ENCODE results near the gene NAA35.
A peak's percentile ranks its signal among the peaks of the same experiment; 100 is the strongest.
"Not testable (repeated sequence)": the region's sequence is repeated elsewhere in the genome, so short reads cannot be mapped to it uniquely, and the experiment has no call there.

Gene NAA35

DNA sequence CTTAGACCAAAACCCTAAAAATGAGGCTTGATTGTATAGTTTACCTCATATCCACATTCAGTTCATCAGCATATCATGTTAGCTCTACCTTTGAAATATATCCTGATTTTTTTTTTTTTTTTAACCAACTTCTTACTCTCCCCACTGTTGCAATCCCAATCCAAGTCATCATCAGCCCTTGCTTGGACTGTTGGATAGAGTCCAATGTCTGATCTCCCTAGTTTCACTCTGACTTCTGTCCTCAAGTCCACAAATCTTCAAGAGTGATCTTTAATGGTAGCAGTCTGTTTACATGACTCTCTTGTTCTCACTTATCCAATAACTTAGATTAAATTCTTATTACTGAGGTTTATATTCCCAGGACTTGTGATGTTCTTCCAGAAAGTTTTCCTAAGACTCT is 30.8 kb downstream of the NAA35 start (continued):
- TF ChIP-seq, protein P1, sequence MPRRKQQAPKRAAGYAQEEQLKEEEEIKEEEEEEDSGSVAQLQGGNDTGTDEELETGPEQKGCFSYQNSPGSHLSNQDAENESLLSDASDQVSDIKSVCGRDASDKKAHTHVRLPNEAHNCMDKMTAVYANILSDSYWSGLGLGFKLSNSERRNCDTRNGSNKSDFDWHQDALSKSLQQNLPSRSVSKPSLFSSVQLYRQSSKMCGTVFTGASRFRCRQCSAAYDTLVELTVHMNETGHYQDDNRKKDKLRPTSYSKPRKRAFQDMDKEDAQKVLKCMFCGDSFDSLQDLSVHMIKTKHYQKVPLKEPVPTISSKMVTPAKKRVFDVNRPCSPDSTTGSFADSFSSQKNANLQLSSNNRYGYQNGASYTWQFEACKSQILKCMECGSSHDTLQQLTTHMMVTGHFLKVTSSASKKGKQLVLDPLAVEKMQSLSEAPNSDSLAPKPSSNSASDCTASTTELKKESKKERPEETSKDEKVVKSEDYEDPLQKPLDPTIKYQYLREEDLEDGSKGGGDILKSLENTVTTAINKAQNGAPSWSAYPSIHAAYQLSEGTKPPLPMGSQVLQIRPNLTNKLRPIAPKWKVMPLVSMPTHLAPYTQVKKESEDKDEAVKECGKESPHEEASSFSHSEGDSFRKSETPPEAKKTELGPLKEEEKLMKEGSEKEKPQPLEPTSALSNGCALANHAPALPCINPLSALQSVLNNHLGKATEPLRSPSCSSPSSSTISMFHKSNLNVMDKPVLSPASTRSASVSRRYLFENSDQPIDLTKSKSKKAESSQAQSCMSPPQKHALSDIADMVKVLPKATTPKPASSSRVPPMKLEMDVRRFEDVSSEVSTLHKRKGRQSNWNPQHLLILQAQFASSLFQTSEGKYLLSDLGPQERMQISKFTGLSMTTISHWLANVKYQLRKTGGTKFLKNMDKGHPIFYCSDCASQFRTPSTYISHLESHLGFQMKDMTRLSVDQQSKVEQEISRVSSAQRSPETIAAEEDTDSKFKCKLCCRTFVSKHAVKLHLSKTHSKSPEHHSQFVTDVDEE (CRISPR knock-in tag; IDR thresholded peaks at IDR 0.05), result no peak

DNA sequence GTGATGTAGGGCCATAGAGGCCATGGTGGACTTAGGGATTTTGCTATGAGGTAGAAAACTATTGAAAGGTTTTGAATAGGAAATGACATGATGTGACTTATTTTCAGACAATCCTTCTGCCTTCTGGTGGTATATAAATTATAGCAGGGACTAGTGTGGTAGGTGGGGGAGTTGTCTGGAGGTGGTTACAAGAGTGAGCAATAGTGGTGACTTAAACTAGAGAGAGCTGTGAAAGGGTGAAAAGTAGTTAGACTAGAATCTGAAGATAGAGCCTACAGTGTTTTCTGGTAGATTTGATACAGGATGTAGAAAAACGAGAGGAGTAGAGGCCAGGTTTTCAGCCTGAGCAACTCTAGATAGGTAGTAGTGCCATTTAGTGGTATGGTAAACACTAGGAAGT is 32.3 kb downstream of the NAA35 start:
- ATAC-seq, result no peak

DNA sequence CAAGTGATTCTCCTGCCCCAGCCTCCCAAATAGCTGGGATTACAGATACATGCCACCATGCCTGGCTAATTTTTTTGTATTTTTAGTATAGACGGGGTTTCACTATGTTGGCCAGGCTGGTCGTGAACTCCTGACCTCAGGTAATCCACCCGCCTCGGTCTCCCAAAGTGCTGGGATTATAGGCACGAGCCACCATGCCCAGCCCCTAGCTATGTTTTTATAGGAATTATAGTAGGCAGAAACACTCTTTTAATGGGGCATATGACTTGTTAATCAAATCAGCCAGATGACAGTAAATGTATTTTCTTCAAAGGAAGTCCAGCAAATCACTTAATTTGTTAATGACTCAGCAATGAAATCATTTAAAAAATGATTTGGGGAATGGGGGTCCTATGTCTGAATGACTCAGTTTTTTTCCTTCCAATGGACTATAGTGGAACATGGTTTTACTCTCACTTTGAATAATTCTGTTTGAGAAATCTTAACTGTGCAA is 33.2 kb downstream of the NAA35 start:
- ATAC-seq, result not testable (repeated sequence)
- TF ChIP-seq, protein P1 (CRISPR knock-in tag; IDR thresholded peaks at IDR 0.05), result peak; percentile 27; the same call in 1 of the 2 replicates
- TF ChIP-seq TCF4 (CRISPR knock-in tag; IDR thresholded peaks at IDR 0.05; ENCODE audit: borderline replicate concordance) (peak; percentile 81), ISL1 (CRISPR knock-in tag; IDR thresholded peaks at IDR 0.05) (peak; percentile 93), ESRRG (CRISPR knock-in tag; IDR thresholded peaks at IDR 0.05) (peak; percentile 53; the same call in 1 of the 2 replicates), BACH2 (CRISPR knock-in tag; IDR thresholded peaks at IDR 0.05; ENCODE audit: borderline replicate concordance) (peak; percentile 82; the same call in 1 of the 2 replicates)
- TF ChIP-seq, protein P2, sequence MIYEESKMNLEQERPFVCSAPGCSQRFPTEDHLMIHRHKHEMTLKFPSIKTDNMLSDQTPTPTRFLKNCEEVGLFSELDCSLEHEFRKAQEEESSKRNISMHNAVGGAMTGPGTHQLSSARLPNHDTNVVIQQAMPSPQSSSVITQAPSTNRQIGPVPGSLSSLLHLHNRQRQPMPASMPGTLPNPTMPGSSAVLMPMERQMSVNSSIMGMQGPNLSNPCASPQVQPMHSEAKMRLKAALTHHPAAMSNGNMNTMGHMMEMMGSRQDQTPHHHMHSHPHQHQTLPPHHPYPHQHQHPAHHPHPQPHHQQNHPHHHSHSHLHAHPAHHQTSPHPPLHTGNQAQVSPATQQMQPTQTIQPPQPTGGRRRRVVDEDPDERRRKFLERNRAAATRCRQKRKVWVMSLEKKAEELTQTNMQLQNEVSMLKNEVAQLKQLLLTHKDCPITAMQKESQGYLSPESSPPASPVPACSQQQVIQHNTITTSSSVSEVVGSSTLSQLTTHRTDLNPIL (CRISPR knock-in tag; IDR thresholded peaks at IDR 0.05; ENCODE audit: low read depth), result peak; percentile 77; the same call in 1 of the 2 replicates

More for the DNA sequence above, 32.3 kb downstream of the NAA35 start:
- TF ChIP-seq PPARA (CRISPR knock-in tag; IDR thresholded peaks at IDR 0.05; ENCODE audit: borderline replicate concordance), result no peak
- TF ChIP-seq ZNF70 (CRISPR knock-in tag; IDR thresholded peaks at IDR 0.05), result no peak
- TF ChIP-seq ZNF8 (CRISPR knock-in tag; IDR thresholded peaks at IDR 0.05), result no peak
- TF ChIP-seq SNAI2 (CRISPR knock-in tag; IDR thresholded peaks at IDR 0.05), result no peak
- TF ChIP-seq ZFP3 (CRISPR knock-in tag; IDR thresholded peaks at IDR 0.05), result no peak
- no peak for TF ChIP-seq RARB (CRISPR knock-in tag; IDR thresholded peaks at IDR 0.05)
- TF ChIP-seq, protein P3, sequence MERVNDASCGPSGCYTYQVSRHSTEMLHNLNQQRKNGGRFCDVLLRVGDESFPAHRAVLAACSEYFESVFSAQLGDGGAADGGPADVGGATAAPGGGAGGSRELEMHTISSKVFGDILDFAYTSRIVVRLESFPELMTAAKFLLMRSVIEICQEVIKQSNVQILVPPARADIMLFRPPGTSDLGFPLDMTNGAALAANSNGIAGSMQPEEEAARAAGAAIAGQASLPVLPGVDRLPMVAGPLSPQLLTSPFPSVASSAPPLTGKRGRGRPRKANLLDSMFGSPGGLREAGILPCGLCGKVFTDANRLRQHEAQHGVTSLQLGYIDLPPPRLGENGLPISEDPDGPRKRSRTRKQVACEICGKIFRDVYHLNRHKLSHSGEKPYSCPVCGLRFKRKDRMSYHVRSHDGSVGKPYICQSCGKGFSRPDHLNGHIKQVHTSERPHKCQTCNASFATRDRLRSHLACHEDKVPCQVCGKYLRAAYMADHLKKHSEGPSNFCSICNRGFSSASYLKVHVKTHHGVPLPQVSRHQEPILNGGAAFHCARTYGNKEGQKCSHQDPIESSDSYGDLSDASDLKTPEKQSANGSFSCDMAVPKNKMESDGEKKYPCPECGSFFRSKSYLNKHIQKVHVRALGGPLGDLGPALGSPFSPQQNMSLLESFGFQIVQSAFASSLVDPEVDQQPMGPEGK (CRISPR knock-in tag; IDR thresholded peaks at IDR 0.05; ENCODE audit: borderline replicate concordance), result no peak
- no peak for TF ChIP-seq ZNF565 (CRISPR knock-in tag; conservative IDR thresholded peaks at IDR 0.05; ENCODE audit: low read depth)
- TF ChIP-seq, protein P1 (CRISPR knock-in tag; IDR thresholded peaks at IDR 0.05), result no peak
- TF ChIP-seq OSR1 (CRISPR knock-in tag; IDR thresholded peaks at IDR 0.05), result no peak

DNA sequence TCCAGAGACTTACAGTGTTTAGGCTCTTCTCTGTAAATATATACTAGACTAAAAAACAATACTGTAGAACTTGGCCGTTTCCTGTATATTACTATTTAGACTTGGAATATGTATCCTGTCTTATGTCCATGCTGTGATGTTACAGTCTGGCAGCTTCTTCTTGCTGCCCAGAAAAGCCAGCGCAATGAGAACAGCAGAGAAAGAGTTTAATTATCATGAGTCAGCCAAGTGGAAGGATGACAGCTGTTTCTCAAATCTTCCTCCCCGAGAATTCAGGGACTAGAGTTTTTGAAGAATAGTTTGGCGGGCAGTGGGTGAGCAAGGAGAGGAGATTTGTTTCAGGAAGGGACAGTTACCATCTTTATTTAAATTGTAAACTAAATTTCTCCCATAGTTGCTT is 37.5 kb downstream of the NAA35 start:
- 0 out of 2 replicates have a peak, but pooled peaks have one; percentile 18 for TF ChIP-seq ZFP3 (CRISPR knock-in tag; IDR thresholded peaks at IDR 0.05)
- no peak for TF ChIP-seq TCF4 (CRISPR knock-in tag; IDR thresholded peaks at IDR 0.05; ENCODE audit: borderline replicate concordance)
- ATAC-seq, result no peak
